H1 (cell line): ENCODE data around the gene EDC3. TPM values are rescaled to one million over a fixed set of nuclear protein-coding genes. Genes with fewer than 3 reads are reported as not detected.
"Not testable (repeated sequence)": the region's sequence is repeated elsewhere in the genome, so short reads cannot be mapped to it uniquely, and the experiment has no call there.

Source experiments
- CTCF ChIA-PET: fragments of 300-600 bp; sonication (Branson Sonifier 250); formaldehyde crosslinking; loops from one replicate; lab custom pipeline; 2021; ENCODE audit not compliant: partially characterized antibody; lab: Charles Lee
- POLR2A ChIA-PET: fragments of 300-600 bp; sonication (Branson Sonifier 250); formaldehyde crosslinking; loops from one replicate; lab custom pipeline; 2021; ENCODE audit warnings: inconsistent platforms; ENCODE audit not compliant: partially characterized antibody; lab: Charles Lee
- DNase-seq, 2 experiments: peaks; one replicate each; pipeline versions ENCODE4 v3.0.0 to v3.0.0-alpha.2; 2010 to 2022; ENCODE audit warnings: low spot score in 2 of 2, low read depth in 1 of 2, mixed read lengths in 1 of 2
- FAIRE-seq: peaks from 2 replicates; lab custom pipeline; 2011; peaks lifted over from hg19 to GRCh38; lab: Jason Lieb, UNC
- H2AFZ ChIP-seq: 2 replicates; pipeline ENCODE4 v1.8.1; 2012; ENCODE audit warnings: low read length, inconsistent platforms
- H2AK5ac ChIP-seq: 2 replicates; pipeline ENCODE4 v1.6.1; 2013; ENCODE audit warnings: low read depth, low read length
- H2BK120ac ChIP-seq: replicated peaks from 2 replicates; pipeline ENCODE3; 2013; ENCODE audit warnings: low read depth, low read length, inconsistent platforms
- H2BK12ac ChIP-seq: 2 replicates; pipeline ENCODE4 v1.6.1; 2013; ENCODE audit warnings: low read depth, low read length
- H2BK15ac ChIP-seq: 2 replicates; pipeline ENCODE4 v1.6.1; 2013; ENCODE audit warnings: low read length
- H2BK20ac ChIP-seq: 2 replicates; pipeline ENCODE4 v1.6.1; 2013; ENCODE audit warnings: low read length
- H2BK5ac ChIP-seq: 2 replicates; pipeline ENCODE4 v1.6.1; 2013; ENCODE audit warnings: low read depth, low read length
- H3K14ac ChIP-seq: 2 replicates; pipeline ENCODE4 v1.6.1; 2013; ENCODE audit warnings: inconsistent platforms; ENCODE audit not compliant: insufficient read length
- H3K18ac ChIP-seq: 2 replicates; pipeline ENCODE4 v1.6.1; 2013; ENCODE audit warnings: low read length; ENCODE audit errors: extremely low read depth
- H3K23ac ChIP-seq: 2 replicates; pipeline ENCODE4 v1.6.1; 2013; ENCODE audit warnings: inconsistent platforms; ENCODE audit not compliant: insufficient read length
- H3K23me2 ChIP-seq: 2 replicates; pipeline ENCODE4 v1.6.1; 2013; ENCODE audit warnings: low read depth, low read length
- H3K27ac ChIP-seq: 2 replicates; pipeline ENCODE4 v1.6.1; 2011; ENCODE audit warnings: low read depth, low read length, inconsistent platforms
- H3K27me3 ChIP-seq, 4 experiments: replicated peaks in 1 of 4; 1 replicate in 1 of 4; 2 replicates in 3 of 4; pipeline versions ENCODE4 v1.6.1 to v1.8.1; 2011 to 2013; ENCODE audit warnings: low read length in 3 of 4, mild to moderate bottlenecking in 3 of 4, inconsistent platforms in 2 of 4, mixed read lengths in 2 of 4, moderate library complexity in 1 of 4; ENCODE audit not compliant: control insufficient read depth in 3 of 4, insufficient read depth in 3 of 4; ENCODE audit errors: extremely low read depth in 1 of 4
- H3K36me3 ChIP-seq, 4 experiments: 2 replicates each; pipeline versions ENCODE4 v1.6.1 to v1.8.1; 2011 to 2013; ENCODE audit warnings: mild to moderate bottlenecking in 4 of 4, low read length in 3 of 4, moderate library complexity in 2 of 4, control low read depth in 1 of 4, inconsistent platforms in 1 of 4; ENCODE audit not compliant: insufficient read depth in 4 of 4, control insufficient read depth in 2 of 4
- H3K4ac ChIP-seq: replicated peaks from 2 replicates; pipeline ENCODE3; 2013; ENCODE audit warnings: low read length, low read depth, mixed read lengths, inconsistent platforms; ENCODE audit not compliant: insufficient read length
- H3K4me1 ChIP-seq, 4 experiments: replicated peaks in 1 of 4; 1 replicate in 1 of 4; 2 replicates in 3 of 4; pipeline versions ENCODE4 v1.6.1 to v1.8.1; 2011 to 2013; ENCODE audit warnings: low read length in 3 of 4, inconsistent platforms in 2 of 4, mixed read lengths in 1 of 4; ENCODE audit not compliant: insufficient read depth in 4 of 4, control insufficient read depth in 3 of 4
- H3K4me2 ChIP-seq, 2 experiments: 2 replicates each; pipeline versions ENCODE4 v1.6.1 to v1.8.1; 2011 to 2013; ENCODE audit warnings: low read depth in 2 of 2, low read length in 2 of 2, control low read depth in 1 of 2, inconsistent platforms in 1 of 2, mild to moderate bottlenecking in 1 of 2; ENCODE audit not compliant: insufficient read depth in 1 of 2
- H3K4me3 ChIP-seq, 4 experiments: fragments of 200-600, 300-600 bp in 1 of 4; sonication (generic), shearing (Covaris generic), sonication (Bioruptor Twin) in 1 of 4; 2 replicates each; pipeline versions ENCODE4 v1.5.1 to v1.8.1; 2011 to 2016; ENCODE audit warnings: low read length in 4 of 4, low read depth in 3 of 4, control low read depth in 2 of 4, inconsistent platforms in 2 of 4, mild to moderate bottlenecking in 2 of 4, mixed read lengths in 1 of 4, moderate library complexity in 1 of 4; ENCODE audit not compliant: insufficient read depth in 2 of 4; ENCODE audit errors: extremely low read depth in 1 of 4
- H3K56ac ChIP-seq: replicated peaks from 2 replicates; pipeline ENCODE3; 2013; ENCODE audit warnings: low read depth, mild to moderate bottlenecking, mixed read lengths, low read length, inconsistent platforms; ENCODE audit not compliant: insufficient read length
- H3K79me1 ChIP-seq: 2 replicates; pipeline ENCODE4 v1.6.1; 2013; ENCODE audit warnings: low read depth, low read length, control low read depth
- H3K79me2 ChIP-seq, 2 experiments: 2 replicates each; pipeline versions ENCODE4 v1.6.1 to v1.8.1; 2012 to 2013; ENCODE audit warnings: low read length in 2 of 2, mild to moderate bottlenecking in 2 of 2, inconsistent platforms in 1 of 2; ENCODE audit not compliant: insufficient read depth in 2 of 2, control insufficient read depth in 1 of 2
- H3K9ac ChIP-seq, 4 experiments: replicated peaks in 1 of 4; 1 replicate in 1 of 4; 2 replicates in 3 of 4; pipeline versions ENCODE4 v1.6.1 to v1.8.1; 2011 to 2013; ENCODE audit warnings: low read depth in 3 of 4, low read length in 3 of 4, control low read depth in 2 of 4, mild to moderate bottlenecking in 2 of 4, moderate library complexity in 2 of 4, inconsistent platforms in 1 of 4; ENCODE audit errors: extremely low read depth in 1 of 4
- H3K9me3 ChIP-seq, 2 experiments: 2 replicates each; pipeline versions ENCODE4 v1.6.1 to v1.8.1; 2012 to 2013; ENCODE audit warnings: mild to moderate bottlenecking in 2 of 2, moderate library complexity in 2 of 2, control low read depth in 1 of 2, inconsistent platforms in 1 of 2, low read depth in 1 of 2, low read length in 1 of 2, mixed read lengths in 1 of 2; ENCODE audit not compliant: insufficient read depth in 2 of 2
- H4K20me1 ChIP-seq, 2 experiments: replicated peaks in 1 of 2; 2 replicates each; pipeline versions ENCODE3 to v1.8.1; 2011 to 2013; ENCODE audit warnings: inconsistent platforms in 2 of 2, low read length in 2 of 2, mild to moderate bottlenecking in 1 of 2; ENCODE audit not compliant: insufficient read depth in 2 of 2, control insufficient read depth in 1 of 2
- H4K5ac ChIP-seq: 2 replicates; pipeline ENCODE4 v1.6.1; 2013; ENCODE audit warnings: low read length, low read depth, mixed read lengths, inconsistent platforms; ENCODE audit not compliant: insufficient read length
- H4K8ac ChIP-seq: 2 replicates; pipeline ENCODE4 v1.8.0; 2013; ENCODE audit warnings: mild to moderate bottlenecking, moderate library complexity, low read length, inconsistent platforms; ENCODE audit not compliant: insufficient read depth; ENCODE audit errors: extremely low read depth
- H4K91ac ChIP-seq: replicated peaks from 2 replicates; pipeline ENCODE3; 2013; ENCODE audit warnings: low read length, mixed read lengths, inconsistent platforms; ENCODE audit not compliant: insufficient read length
- WGBS, 2 experiments: shearing (Covaris generic) in 1 of 2; methylation state at CpG; one replicate each; pipeline versions ENCODE4 v1.1.6 to v1.1.7; 2013 to 2015; ENCODE audit warnings: low lambda C conversion rate in 2 of 2, mixed read lengths in 2 of 2, inconsistent platforms in 1 of 2, low coverage in 1 of 2, missing lambda C conversion rate in 1 of 2; ENCODE audit not compliant: insufficient replicate concordance in 2 of 2, insufficient coverage in 1 of 2, insufficient read length in 1 of 2; ENCODE audit errors: extremely low coverage in 1 of 2, missing lambda C conversion rate in 1 of 2; 5-methylcytosine and 5-hydroxymethylcytosine counted together
- polyA plus RNA-seq, 7 experiments: library from polyadenylated mRNA; depleted of rRNA in 3 of 7; stranded (reverse) in 5 of 7; unstranded in 2 of 7; fragments of >200 nt in 5 of 7; fragments of 200-250 nt in 2 of 7; gene quantifications; 1 replicate in 5 of 7; 2 replicates in 1 of 7; 4 replicates in 1 of 7; pipeline versions ENCODE4 v1.2.1 to v1.2.3, GENCODE V29; 2011 to 2013; ENCODE audit warnings: missing spikeins in 2 of 7, mixed read lengths in 2 of 7
- total RNA-seq: library from RNA; stranded (reverse); fragmentation: NEBNext Ultra II Directional; extraction: Animal tissue kit (Norgen Biotek cat#: 25700); gene quantifications from 2 replicates; pipeline ENCODE4 v1.2.1, GENCODE V29; 2021
- TF ChIP-seq, protein P1 (sequence below), 3 experiments: IDR thresholded peaks; 1 replicate in 2 of 3; 2 replicates in 1 of 3; pipeline versions ENCODE4 v1.5.1 to v1.6.1; 2011; ENCODE audit warnings: low read length in 3 of 3, mild to moderate bottlenecking in 3 of 3, inconsistent platforms in 2 of 3, low read depth in 1 of 3, moderate library complexity in 1 of 3; ENCODE audit not compliant: insufficient read depth in 1 of 3; ENCODE audit errors: control extremely low read depth in 1 of 3

The EDC3 gene
- total and polyA plus RNA-seq, 2 of the 8 experiments (the other 6 are each of a cell fraction or from before 2014, with no cell fraction given): 45.0 to 50.8 TPM

DNA sequence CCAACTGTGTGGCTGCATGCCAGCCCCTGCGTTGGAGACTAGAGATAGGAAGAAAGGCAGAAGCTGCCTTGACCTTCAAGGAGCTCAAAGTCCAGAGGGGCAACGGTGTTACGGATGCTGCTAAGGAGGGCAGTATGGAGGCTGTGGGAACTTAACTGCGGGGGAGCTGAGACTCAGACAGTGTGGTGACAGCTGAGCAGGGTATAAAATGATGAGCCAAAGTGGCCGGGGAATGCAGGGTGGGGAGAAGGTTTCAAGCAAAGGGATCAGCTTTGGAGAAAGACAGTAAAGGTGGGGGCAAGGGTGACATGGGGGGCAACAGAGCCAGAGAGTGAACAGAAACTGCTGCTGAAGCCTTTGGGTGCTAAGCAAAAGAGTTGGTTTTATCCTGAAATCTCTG, 46.6 kb upstream of the EDC3 start (continued):
- TF ChIP-seq, protein P1, sequence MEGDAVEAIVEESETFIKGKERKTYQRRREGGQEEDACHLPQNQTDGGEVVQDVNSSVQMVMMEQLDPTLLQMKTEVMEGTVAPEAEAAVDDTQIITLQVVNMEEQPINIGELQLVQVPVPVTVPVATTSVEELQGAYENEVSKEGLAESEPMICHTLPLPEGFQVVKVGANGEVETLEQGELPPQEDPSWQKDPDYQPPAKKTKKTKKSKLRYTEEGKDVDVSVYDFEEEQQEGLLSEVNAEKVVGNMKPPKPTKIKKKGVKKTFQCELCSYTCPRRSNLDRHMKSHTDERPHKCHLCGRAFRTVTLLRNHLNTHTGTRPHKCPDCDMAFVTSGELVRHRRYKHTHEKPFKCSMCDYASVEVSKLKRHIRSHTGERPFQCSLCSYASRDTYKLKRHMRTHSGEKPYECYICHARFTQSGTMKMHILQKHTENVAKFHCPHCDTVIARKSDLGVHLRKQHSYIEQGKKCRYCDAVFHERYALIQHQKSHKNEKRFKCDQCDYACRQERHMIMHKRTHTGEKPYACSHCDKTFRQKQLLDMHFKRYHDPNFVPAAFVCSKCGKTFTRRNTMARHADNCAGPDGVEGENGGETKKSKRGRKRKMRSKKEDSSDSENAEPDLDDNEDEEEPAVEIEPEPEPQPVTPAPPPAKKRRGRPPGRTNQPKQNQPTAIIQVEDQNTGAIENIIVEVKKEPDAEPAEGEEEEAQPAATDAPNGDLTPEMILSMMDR (IDR thresholded peaks at IDR 0.05; ENCODE audit: control extremely low read depth in 1 of 3, insufficient read depth in 1 of 3, low read depth in 1 of 3, low read length in 3 of 3): no peak

DNA sequence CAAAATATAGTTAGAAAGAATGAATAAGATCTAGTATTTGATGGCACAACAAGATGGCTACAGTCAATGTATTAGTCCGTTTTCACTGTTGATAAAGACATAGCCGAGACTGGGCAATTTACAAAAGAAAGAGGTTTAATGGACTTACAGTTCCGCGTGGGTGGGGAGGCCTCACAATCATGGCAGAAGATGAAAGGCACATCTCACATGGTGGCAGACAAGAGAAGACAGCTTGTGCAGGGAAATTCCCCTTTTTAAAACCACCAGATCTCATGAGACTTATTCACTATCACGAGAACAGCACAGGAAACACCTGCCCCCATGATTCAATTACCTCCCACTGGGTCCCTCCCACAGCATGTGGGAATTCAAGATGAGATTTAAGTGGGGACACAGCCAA, 42.4 kb upstream of the EDC3 start:
- H3K23me2 ChIP-seq, H3K27me3 ChIP-seq, H2BK12ac ChIP-seq, H2AFZ ChIP-seq, H3K4me1 ChIP-seq, H3K9ac ChIP-seq, H3K36me3 ChIP-seq, H2BK120ac ChIP-seq, H3K79me1 ChIP-seq, H3K27ac ChIP-seq, H4K5ac ChIP-seq, FAIRE-seq, DNase-seq, H2BK15ac ChIP-seq, H3K9me3 ChIP-seq, H3K4me2 ChIP-seq, H2BK5ac ChIP-seq, H2AK5ac ChIP-seq, H3K4me3 ChIP-seq, H4K20me1 ChIP-seq, H3K18ac ChIP-seq, H4K8ac ChIP-seq, H4K91ac ChIP-seq, H3K56ac ChIP-seq, H3K23ac ChIP-seq, H3K79me2 ChIP-seq, H3K14ac ChIP-seq, H2BK20ac ChIP-seq, H3K4ac ChIP-seq: not testable (repeated sequence)
- POLR2A ChIA-PET: interaction anchor here (0.7 kb wide), 1 partner anchor 22 kb away, joined by 4 read pairs; no protein-coding TSS in a partner anchor
- CTCF ChIA-PET: interaction anchor here (1.3 to 2.2 kb wide), 2 partner anchors 31 to 102 kb away, joined by 3 to 9 read pairs; no protein-coding TSS in a partner anchor
- WGBS, 2 experiments: 74% methylated on average over 5 of the region's 5 CpGs; no CpG with 5 or more reads in 1 of the 2 experiments
